Activated CD4-positive, alpha-beta T cell treated with anti-CD3 and anti-CD28 coated beads, Interleukin-2, amount 50 U/mL, for 16 hours (primary cell): ENCODE results near the gene MPO.

Source experiments
- DNase-seq: peaks from one replicate; pipeline ENCODE4 v3.0.0-alpha.2; 2020

Gene MPO, protein sequence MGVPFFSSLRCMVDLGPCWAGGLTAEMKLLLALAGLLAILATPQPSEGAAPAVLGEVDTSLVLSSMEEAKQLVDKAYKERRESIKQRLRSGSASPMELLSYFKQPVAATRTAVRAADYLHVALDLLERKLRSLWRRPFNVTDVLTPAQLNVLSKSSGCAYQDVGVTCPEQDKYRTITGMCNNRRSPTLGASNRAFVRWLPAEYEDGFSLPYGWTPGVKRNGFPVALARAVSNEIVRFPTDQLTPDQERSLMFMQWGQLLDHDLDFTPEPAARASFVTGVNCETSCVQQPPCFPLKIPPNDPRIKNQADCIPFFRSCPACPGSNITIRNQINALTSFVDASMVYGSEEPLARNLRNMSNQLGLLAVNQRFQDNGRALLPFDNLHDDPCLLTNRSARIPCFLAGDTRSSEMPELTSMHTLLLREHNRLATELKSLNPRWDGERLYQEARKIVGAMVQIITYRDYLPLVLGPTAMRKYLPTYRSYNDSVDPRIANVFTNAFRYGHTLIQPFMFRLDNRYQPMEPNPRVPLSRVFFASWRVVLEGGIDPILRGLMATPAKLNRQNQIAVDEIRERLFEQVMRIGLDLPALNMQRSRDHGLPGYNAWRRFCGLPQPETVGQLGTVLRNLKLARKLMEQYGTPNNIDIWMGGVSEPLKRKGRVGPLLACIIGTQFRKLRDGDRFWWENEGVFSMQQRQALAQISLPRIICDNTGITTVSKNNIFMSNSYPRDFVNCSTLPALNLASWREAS

DNA sequence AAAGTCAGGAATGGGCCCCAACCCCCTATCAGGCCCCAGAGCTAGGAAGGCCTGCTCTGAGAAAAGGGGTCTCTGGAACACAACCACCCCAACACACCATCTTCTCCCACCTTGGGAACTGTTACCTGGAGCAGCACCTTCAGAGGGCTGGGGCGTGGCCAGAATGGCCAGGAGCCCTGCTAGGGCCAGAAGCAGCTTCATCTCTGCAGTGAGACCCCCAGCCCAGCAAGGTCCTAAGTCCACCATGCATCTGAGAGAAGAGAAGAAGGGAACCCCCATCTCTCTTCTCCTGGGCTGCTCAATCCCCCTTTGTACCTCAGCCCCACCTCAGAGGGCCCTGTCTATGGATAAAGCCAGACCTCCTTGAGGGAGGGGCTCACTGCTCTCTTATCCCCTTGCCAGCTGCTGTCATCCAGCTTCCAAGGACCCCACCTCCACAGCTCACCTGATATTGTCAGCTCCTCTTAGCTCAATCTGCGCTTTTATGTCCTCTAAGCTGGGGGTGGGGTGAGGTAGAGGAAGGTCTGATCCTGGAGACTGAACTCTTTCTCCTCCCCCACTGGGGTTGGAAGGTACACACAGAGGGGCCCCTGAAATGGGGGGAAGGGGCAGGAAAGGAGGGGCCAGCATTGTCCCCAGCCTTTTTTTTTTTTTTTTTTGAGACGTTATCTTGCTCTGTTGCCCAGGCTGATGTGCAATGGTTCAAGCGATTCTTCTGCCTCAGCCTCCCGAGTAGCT is at the start of gene MPO:
MPO (minus strand) TSS at position 456 of the 738 bp plus-strand sequence; CDS start at position 279, 177 bp downstream.
- no peak for DNase-seq

DNA sequence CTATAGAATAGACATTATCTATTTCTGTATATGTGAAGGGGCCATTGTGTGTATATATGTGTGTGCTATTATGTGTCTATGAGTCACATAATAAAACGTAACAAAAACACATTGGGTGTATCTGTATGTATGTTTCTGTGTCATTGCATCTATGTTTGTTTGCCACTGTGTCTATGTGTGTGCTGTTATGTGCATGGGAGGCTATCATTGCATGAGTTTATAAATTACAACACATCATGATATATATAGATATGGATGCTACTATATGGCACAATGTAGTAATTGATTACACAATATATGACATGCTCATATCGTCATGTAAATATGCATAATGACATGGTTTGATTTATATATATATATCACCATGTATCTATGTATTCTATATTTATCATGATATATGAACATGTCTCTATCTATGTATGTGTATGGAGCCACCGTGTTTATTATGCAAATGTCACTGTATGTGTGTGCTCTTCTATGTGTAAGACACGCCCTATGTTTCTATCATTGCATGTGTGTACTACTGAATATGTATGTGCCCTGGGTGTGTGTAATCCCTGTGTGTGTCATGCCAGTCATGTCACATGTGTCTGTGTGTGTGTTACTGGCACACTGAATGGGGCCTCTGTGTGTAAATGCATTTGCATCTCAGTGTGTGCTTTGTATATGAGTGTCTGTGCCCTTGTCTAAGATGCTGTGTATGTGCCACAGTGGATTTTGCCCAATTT is 49.2 kb upstream of the MPO start:
- peak; percentile 95 for DNase-seq

DNA sequence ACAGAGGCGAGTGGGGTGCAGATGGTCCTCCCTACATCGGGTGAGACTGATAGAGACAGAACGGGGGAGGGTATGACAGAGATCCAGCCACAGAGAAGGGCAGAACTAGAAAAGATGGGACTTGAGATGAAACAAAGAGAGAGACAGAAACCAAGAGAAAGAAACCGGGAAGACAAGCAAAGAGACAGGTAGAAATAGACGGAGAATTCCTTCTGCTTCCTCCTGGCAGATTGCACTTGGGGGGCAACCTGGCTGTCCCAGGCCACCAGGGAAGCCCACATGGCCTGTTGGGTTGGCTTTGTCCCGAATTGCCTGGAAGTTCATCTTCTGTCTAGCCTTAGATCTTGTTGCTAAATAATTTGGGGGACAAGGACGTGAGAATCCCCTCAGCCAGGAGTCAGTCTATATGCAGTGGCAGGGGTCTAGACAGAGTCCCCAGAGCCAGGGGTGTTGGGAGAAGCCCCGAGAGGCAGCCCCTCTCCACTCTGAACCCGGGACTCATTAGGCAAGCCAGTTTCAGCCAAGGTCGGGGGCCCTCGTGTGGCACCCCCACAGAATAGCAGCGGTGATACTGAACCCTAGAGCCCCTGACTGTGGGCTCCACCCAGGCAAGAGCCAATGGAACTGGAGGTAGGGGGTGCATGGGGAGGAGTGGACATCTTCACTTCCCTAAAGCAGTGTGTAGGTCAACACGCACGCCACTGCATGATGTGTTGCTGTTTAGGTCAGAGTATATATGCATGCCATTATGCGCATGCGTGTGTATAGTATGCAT is 48.5 kb upstream of the MPO start:
- DNase-seq, result peak; percentile 98

DNA sequence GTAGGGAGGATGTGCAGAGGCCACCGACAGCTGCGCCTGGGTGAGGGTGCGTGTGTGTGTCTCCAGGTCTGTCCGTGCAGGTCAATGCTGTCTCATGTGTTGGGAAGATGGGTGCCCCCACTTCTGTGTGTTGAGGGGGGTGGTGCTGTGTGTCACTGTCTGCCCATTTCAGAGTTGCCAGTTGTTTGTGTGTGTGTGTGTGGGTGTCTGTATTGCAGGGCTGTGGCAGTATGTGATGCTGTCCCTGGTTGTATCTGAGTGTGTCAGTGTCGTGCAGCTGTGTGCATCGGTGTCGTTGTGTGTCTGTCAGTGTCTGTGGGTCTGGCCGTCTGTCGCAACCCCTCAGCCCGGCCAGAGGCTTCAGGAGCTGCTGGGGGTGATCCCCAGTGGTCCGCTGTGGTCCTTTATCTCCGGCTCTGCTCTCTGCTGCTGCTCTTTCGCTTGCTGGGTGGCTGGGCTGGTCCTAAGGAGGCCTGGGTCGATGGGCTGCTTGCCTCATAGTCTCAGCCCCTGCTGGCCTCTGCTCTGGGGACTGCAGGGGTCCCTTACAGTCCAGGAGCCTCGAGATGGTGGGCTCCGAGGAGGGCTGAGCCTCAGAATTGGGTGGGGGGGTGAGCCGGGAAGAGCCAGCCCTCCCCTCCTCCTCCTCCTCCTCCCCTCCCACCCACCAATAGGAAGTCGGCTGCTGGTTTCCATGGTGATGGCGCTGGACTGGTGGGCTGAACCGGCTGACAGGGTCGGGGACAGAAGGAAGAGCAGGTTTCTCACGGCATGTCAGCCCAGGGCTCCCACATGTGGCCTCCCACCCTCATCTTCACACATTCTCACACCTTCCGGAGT is 47.7 kb upstream of the MPO start, which contains the start of gene TSPOAP1:
TSPOAP1 (minus strand) TSS at position 601 of the 840 bp plus-strand sequence. CDS start 875 bp downstream, outside the sequence.
- DNase-seq, result peak; percentile 96

DNA sequence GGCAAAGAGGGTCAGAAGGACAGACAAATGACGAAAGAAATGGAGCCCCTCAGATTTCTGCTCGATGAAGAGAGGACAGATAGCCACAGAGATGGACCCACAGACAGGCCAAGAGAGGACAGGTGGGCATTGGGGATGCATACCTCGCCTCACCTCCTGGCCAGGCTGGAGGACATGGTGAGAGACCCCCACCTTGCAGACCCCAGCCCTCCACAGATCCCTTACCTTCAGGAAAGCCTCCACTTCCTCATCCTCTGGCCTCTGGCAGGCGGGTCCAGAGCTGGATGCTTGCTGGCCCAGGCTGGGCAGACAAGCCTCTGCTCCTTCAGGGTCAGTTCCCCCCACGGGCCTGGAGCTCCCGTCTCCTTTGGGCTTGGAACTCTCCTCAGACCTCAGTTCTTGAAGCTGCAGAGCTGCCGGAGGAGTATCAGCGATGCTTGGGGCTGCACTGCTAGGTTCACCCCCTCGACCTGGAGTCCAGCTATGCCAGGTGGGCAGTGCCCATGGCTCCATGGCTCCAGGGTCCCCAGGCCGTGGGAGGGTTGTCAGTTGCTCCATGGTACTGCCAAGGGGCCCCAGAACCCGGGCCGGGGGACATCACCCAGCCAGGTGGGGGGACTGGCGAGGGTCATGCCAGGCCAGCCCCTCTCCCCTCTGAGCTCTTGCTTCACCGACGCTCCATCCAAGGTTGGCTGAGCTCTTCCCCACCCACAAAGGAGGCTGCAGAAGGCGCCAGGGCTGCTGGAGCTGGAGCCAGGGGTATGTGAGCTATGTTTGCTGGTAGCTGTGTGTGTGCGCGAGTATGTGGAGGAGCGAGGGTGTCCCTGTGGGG is 46.8 kb upstream of the MPO start:
- no peak for DNase-seq

DNA sequence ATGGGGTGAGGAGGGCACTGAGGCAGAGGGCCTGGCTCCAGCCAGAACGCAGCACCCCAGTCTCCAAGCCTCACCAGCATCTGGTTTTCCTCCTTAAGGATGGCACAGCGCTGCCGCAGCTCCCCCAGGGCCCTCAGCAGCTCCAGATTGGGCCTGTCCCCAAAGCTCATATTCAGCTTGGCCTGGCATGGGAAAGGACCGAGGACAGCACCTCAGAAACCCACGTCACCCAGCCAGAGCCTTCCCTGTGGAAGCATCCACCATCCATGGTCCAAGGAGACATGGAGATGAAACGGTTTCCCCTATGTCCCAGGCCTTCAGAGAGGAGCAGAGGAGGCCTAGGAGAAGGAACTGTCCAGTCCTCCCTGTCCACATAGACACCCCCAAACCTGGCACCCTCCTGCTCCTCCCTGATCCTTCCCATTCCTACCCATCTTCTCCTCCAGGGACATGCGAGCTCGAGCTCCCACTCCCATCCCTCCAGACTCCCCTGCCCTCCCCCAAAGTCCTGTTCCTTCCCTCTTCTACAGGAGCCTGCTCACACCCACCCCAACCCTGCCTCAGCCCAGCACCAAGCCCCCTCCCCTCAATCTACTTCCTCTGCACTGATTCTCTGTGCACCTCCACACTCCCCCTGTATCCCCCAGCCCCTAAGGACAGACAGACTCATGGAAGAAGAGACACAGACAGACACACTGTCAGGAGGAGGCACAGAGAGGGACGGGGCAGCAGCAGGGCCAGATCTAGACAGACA is 46.1 kb upstream of the MPO start:
- DNase-seq, result peak; percentile 49

DNA sequence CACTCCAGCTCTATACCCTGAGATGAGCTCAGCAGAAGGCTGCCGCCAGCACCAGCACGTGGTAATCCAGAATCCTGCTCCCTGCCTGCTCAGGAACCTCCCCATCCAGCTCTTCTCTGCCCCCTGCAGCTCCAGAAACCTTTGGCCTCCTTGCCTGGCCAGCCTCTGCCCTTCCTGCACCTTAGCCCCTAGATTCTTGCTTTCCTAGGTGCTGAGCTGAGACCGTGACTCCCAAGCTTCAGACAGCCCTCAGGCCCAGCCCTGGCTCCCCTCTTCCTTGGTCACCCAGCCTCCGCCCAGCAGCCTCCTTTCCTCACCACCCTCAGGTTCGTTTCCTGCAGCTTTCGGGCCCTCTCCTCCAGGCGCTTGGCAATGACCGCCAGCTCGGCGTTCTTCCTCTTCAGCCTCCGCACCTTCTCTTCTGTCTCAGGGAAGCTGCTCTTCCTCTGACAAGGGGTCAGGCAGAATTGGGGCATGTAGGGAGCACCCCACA is 45.3 kb upstream of the MPO start:
- DNase-seq, result no peak

DNA sequence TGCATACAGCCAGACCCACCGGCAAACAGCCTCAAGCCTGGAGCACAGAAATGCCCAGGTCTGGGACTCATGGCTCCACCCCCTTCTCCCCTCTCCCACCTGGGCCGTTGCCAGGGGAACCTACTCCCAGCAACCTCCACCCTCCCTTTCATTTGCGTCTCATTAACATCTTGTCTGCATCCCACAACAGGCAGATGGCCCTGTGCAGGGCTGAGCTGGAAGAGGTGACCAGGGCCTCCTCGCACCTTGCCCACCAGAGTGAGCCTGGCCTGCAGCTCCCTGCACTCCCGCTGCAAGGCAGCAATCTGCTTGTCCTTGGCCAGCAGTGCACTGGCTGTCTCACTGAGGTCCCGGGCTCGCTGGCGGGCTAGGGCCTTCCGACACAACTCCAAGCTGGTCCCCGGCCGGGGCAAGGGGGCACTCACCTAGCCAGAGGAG is 44.6 kb upstream of the MPO start:
- DNase-seq, result no peak

DNA sequence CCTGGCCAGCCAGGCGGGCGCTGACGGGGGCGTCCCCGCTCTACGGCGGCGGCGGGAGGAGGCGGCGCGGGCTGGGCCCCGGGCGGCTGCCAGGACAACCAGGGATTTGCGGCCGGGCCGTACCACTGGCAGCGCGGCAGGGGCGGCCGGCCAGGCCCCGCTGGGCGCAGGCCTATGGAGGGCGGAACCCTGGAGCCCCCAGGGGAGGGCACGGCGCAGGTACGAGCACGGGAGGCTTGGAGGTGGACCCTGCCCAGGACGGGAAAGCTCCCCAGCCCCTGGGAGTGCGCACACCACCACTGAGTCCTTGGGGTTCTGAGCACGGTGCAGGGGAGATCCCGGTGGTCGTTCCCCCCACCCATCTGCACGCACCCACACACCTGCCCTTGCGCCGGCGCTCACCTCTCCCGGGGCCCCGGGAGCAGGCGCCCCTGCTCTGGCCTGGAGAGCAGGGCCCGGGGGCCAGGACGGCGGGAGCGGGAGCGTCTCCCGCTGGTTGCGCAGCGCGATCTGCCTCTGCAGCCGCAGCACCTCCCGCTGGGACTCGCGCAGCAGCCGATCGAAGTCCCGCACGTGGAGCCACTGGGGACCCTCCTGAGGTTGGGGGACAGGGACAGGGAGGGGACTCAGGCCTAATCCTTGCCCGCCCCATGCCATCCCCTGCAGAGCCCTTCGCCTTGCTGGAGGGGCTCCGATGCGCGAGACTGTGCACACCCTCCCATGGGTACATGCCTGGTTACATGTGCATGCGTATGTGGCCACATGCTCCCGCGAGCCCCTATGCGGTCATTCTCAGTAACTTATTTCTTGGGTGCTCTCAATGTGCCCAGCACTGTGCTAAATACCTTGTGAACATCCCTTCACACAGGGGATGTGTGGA is 43.9 kb upstream of the MPO start:
- DNase-seq, result no peak

DNA sequence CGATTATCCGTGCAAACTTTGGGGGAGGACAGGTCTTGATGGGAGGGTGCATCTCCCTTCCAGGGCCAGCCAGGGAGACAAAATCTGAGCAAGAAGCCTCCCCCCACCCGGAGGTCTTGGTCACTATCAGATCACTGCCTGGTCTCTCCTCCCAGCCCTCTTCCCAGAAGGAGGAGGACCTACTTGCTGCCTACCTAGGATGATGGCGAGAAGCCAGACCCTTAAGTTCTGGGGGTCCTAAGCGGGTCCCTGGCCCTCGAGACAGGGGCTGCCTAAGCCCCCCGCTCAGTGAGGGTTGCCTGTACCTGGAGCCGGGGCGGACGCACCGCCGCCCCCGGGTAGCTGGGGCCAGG is 43.3 kb upstream of the MPO start:
- DNase-seq, result no peak

DNA sequence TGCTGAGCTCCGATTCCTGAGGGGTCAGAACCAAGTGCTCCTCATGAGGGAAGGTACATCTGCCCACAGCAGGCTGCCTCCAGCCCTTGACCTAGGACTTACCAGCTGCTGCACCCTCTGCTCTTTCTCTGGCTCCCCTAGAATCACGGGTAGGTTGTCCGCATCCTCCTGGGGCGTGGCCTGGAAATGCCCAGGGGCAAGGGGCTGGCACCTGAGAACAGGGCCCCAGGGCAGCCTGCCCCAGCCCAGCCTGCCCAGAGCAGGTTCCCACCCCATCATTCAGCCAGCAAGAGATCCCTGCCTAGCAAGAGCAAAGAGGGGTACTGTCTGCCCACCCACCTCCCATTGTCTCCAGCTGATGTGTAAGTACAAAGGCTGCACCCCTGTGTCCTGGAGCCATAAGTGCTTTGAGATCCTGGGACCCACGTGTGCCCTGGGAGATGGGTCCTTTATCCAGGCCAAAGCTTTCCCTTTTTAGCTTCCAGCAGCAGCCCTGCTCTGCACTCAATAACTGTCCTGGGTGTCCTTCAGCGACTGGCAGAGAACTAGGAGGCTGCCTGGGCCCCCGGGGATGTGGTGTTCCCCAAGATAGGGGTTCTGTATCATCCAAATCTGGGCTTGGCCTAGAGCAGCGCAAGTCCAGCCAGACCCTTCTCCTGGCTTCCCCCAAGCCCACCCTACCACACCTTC is 42.8 kb upstream of the MPO start:
- DNase-seq, result no peak

DNA sequence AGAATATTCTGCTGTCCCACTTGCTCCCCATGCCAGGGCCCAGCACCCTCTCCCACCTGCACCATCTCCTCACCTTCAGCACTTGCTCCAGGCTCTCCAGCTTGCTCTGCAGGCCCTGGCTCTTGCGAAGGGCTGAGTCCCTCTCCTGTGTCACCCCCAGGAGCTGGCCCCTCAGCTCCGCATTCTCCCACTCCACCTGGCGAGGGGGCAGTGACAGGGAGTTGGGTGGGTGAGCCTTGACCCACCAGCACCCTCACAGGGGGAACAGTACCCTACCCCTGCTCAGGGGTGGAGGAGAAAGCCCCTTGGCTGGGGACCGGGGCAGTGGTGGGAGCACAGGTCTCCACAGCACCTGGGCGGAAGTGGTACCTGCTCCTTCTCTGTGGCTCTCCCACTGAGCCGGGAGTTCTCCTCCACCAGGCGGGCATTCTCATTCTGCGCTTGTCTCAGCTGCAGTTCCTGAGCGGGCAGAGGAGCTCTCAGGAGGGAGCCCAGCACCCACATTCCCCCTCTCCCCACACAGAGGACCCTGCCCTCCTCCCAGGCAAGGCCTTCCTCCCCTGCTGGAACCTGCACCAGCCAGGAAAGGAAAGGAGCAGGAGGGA is 41.9 kb upstream of the MPO start:
- DNase-seq, result no peak

DNA sequence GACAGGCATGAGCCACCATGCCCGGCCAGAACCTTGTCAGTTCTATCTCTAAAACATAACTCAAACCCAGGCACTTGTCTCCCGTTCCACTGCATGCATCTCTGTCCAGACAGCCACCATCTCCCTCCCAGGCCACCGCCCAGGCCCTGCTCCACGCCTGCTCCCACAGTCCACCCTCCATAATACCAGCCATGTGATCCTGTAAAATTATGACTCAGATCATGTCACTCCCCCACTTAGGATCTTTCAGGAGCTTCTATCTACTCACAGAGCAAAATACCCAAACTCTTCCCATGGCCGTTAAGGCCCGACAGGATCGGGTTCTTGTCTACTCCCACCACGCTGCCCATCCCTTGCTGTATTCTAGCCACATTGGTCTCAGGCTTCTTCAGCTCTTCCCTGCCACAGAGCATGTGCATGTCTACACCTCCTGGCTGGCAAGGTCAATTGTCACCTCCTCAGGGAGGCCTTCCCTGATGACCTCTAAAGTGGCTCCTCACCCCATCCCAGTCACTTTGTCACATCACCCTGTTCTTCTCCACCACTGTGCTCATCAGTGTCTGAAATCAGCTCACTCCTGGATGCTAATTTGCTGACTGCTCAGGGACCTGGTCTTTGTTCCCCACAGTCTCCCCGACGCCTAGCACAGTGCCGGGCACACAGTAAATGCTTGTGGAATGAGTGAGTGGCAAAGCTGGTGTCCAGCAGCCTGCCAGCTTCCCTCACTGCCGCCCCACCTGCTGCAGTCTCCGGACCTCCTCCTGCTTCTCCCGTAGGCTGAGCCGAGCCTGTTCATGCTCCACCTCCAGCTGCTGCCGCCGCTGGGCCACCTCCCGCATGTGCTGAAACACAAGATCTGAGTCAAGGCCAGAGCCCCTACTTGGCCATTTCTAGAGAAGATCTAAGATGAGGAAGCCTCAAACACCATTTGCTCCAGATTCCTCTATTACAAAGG is 41.1 kb upstream of the MPO start:
- no peak for DNase-seq

DNA sequence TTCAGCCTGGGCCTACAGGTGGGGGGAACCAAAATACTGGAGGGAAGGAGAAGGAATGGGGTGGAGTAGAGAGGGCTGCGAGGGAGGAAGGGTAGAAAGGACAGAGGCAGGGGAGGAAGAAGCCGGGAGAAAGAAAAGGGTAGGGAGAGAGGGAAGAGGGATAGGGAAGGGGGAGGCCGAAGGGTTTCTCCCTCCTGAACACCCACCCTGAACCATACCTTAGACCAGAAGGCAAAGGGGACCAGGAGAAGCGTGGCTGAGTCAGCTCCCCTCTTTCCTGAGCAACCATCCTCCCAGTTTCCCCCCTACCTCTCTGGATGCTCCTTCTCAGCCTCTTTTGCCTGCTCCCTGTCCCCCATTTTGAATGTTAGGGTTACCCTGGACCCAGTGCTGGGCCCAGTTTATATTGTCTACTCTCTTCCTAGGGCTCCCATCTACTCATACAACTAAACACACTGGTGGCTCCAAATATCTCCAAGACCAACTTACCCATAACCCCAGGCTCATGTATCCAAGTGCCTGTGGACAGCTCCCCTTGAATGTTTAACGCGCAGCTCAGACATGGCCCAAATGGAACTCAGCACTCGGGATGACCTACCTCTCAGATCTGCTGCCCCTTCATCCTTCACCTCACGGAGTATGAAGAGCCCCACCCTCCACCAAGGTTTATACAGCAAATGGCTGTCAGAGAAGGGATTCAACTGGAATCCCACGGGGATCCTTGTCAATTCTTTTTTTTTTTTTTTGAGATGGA is 40.0 kb upstream of the MPO start:
- no peak for DNase-seq

DNA sequence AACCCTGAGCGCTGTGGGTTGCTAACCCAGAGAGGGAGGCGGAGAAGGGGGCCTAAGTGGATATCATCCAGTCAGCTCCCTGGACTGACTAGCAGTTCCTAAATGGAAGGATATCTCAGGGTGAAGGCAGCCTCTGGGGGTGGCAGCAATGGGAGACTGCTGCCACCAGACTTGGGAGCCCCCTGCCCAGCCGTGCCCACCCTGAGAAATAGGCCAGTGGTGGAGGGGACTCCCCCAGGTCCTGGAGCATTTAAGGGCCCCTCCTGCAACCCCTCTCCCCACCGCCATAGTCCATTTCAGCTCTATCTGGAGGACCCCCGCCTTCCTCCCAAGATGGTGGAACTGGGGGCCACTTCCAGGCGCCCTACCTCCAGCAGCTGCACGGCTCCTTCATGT is 39.4 kb upstream of the MPO start:
- DNase-seq, result no peak
